DND-41 (cell line): Measurements from ENCODE around the gene ZSCAN4.

Source experiments
- CTCF ChIP-seq: IDR thresholded peaks from 2 replicates; pipeline ENCODE4 v1.5.1; 2012; ENCODE audit warnings: borderline replicate concordance, low read length, moderate library complexity, mild to moderate bottlenecking; ENCODE audit not compliant: poor library complexity, severe bottlenecking; ENCODE audit errors: extremely low read depth
- EZH2 ChIP-seq: IDR thresholded peaks from 3 replicates; pipeline ENCODE4 v1.6.1; 2012; ENCODE audit warnings: borderline replicate concordance, low read depth, mild to moderate bottlenecking, moderate library complexity, low read length, inconsistent platforms; ENCODE audit not compliant: severe bottlenecking

GRCh38 chr19:57623091-57623490 is 45.6 kb upstream of the ZSCAN4 start:
- no peak for TF ChIP-seq CTCF
- no peak for TF ChIP-seq EZH2
